Mesenchymal stem cell (in vitro differentiated cells and primary cell): ENCODE measurements around the gene TMEM187.

Experiments
- DNase-seq: peaks from one replicate; pipeline ENCODE4 v3.0.0-alpha.2; 2013
- H2AFZ ChIP-seq: one replicate; pipeline ENCODE4 v1.6.1; 2013; ENCODE audit warnings: low read depth, mild to moderate bottlenecking, control low read depth, inconsistent platforms, low read length, moderate library complexity
- H2AK5ac ChIP-seq: 2 replicates; pipeline ENCODE4 v1.6.1; 2013; ENCODE audit warnings: low read length, moderate library complexity, mild to moderate bottlenecking, inconsistent platforms; ENCODE audit not compliant: severe bottlenecking
- H2BK120ac ChIP-seq: one replicate; pipeline ENCODE4 v1.6.1; 2013; ENCODE audit warnings: low read depth, mild to moderate bottlenecking, inconsistent platforms, low read length, moderate library complexity
- H2BK12ac ChIP-seq, 2 experiments: one replicate each; pipeline ENCODE4 v1.6.1; 2013; ENCODE audit warnings: inconsistent platforms in 2 of 2, low read length in 2 of 2, mild to moderate bottlenecking in 2 of 2, moderate library complexity in 2 of 2, control low read depth in 1 of 2
- H2BK15ac ChIP-seq: one replicate; pipeline ENCODE4 v1.6.1; 2013; ENCODE audit warnings: mild to moderate bottlenecking, low read depth, inconsistent platforms; ENCODE audit not compliant: poor library complexity, severe bottlenecking
- H2BK5ac ChIP-seq: 2 replicates; pipeline ENCODE4 v1.6.1; 2013; ENCODE audit warnings: low read depth, mild to moderate bottlenecking, low read length, control low read depth, inconsistent platforms; ENCODE audit not compliant: poor library complexity, severe bottlenecking
- H3K14ac ChIP-seq, 2 experiments: one replicate each; pipeline ENCODE4 v1.6.1; 2013; ENCODE audit warnings: inconsistent platforms in 2 of 2, low read length in 2 of 2, control low read depth in 1 of 2, mild to moderate bottlenecking in 1 of 2, moderate library complexity in 1 of 2
- H3K18ac ChIP-seq, 2 experiments: one replicate each; pipeline ENCODE4 v1.6.1; 2013; ENCODE audit warnings: inconsistent platforms in 2 of 2, low read length in 2 of 2, control low read depth in 1 of 2, low read depth in 1 of 2, mild to moderate bottlenecking in 1 of 2
- H3K23ac ChIP-seq, 2 experiments: one replicate each; pipeline ENCODE4 v1.6.1; 2013; ENCODE audit warnings: inconsistent platforms in 2 of 2, low read length in 2 of 2, mild to moderate bottlenecking in 2 of 2, moderate library complexity in 2 of 2, control low read depth in 1 of 2
- H3K27ac ChIP-seq: 2 replicates; pipeline ENCODE4 v1.5.1; 2013; ENCODE audit warnings: mild to moderate bottlenecking, moderate library complexity, low read length, control low read depth, inconsistent platforms; ENCODE audit not compliant: poor library complexity, severe bottlenecking
- H3K27me3 ChIP-seq, 2 experiments: 2 replicates each; pipeline versions ENCODE4 v1.6.1 to v1.7.0; 2013; ENCODE audit warnings: low read length in 2 of 2, mild to moderate bottlenecking in 2 of 2, moderate library complexity in 2 of 2, control low read depth in 1 of 2, inconsistent platforms in 1 of 2; ENCODE audit not compliant: control insufficient read depth in 1 of 2, insufficient read depth in 1 of 2
- H3K36me3 ChIP-seq, 2 experiments: 2 replicates each; pipeline versions ENCODE4 v1.6.1 to v1.7.0; 2013; ENCODE audit warnings: low read length in 2 of 2, control low read depth in 1 of 2, inconsistent platforms in 1 of 2, low read depth in 1 of 2, mild to moderate bottlenecking in 1 of 2; ENCODE audit not compliant: insufficient read depth in 2 of 2, control insufficient read depth in 1 of 2
- H3K4ac ChIP-seq, 2 experiments: one replicate each; pipeline ENCODE4 v1.6.1; 2013; ENCODE audit warnings: inconsistent platforms in 2 of 2, low read length in 2 of 2, mild to moderate bottlenecking in 2 of 2, moderate library complexity in 2 of 2, control low read depth in 1 of 2, low read depth in 1 of 2
- H3K4me1 ChIP-seq: 2 replicates; pipeline ENCODE4 v1.6.1; 2013; ENCODE audit warnings: low read depth, low read length, control low read depth; ENCODE audit not compliant: control insufficient read depth, insufficient read depth
- H3K4me2 ChIP-seq: 2 replicates; pipeline ENCODE4 v1.6.1; 2013; ENCODE audit warnings: low read length, mild to moderate bottlenecking, inconsistent platforms; ENCODE audit not compliant: poor library complexity, severe bottlenecking
- H3K4me3 ChIP-seq, 2 experiments: 2 replicates each; pipeline versions ENCODE4 v1.5.1 to v1.7.0; 2013; ENCODE audit warnings: low read length in 2 of 2, mild to moderate bottlenecking in 2 of 2, control low read depth in 1 of 2, low read depth in 1 of 2; ENCODE audit not compliant: insufficient read depth in 1 of 2
- H3K79me1 ChIP-seq: replicated peaks from 2 replicates; pipeline ENCODE4 v1.6.1; 2013; ENCODE audit warnings: mild to moderate bottlenecking, control low read depth, low read length, inconsistent platforms; ENCODE audit not compliant: poor library complexity, severe bottlenecking
- H3K9ac ChIP-seq: 2 replicates; pipeline ENCODE4 v1.7.0; 2013; ENCODE audit warnings: mild to moderate bottlenecking, low read length, moderate library complexity
- H3K9me3 ChIP-seq: 2 replicates; pipeline ENCODE4 v1.7.0; 2013; ENCODE audit warnings: mild to moderate bottlenecking, low read length; ENCODE audit not compliant: control insufficient read depth
- H4K8ac ChIP-seq: one replicate; pipeline ENCODE4 v1.6.1; 2013; ENCODE audit warnings: inconsistent platforms, mild to moderate bottlenecking, low read length, moderate library complexity
- H4K91ac ChIP-seq: one replicate; pipeline ENCODE4 v1.6.1; 2013; ENCODE audit warnings: mild to moderate bottlenecking, low read length, inconsistent platforms
- WGBS: methylation state at CpG from one replicate; pipeline ENCODE4 v1.1.7; 2013; ENCODE audit warnings: mixed read lengths; 5-methylcytosine and 5-hydroxymethylcytosine counted together

The TMEM187 gene

GRCh38 chrX:154020536-154021115 lies 48.1 kb downstream of the TMEM187 start:
- Histone ChIP-seq H2AFZ (no peak overlapping the region), H2BK15ac (no peak overlapping the region), H3K9ac (peak overlapping the region; percentile 88), H4K91ac (peak overlapping the region; percentile 97), H3K23ac (no peak overlapping the region), H3K4ac (peak overlapping the region; percentile 87 to 95), H3K14ac (peak overlapping the region in 1 of 2 experiments; percentile 48), H4K8ac (peak overlapping the region; percentile 95), H3K9me3 (no peaks in the 10 kb centered on the region), H3K4me2 (peak overlapping the region; percentile 61), H2BK120ac (no peak overlapping the region), H3K18ac (peak overlapping the region; percentile 79 to 96), H3K27me3 (peaks cover 0 to 19% of the 10 kb centered on the region in 2 experiments), H2BK12ac (peak overlapping the region; percentile 39 to 78), H3K79me1 (peaks cover 16% of the 10 kb centered on the region), H3K36me3 (peaks cover 26 to 37% of the 10 kb centered on the region in 2 experiments), H3K27ac (peak overlapping the region; percentile 88), H3K4me1 (peaks cover 33% of the 10 kb centered on the region), H2AK5ac (no peak overlapping the region), H3K4me3 (peak overlapping the region in 1 of 2 experiments; percentile 75), H2BK5ac (no peak overlapping the region)
- 90% methylated on average over 9 of the region's 9 CpGs for WGBS
- DNase-seq, result peak; percentile 13

- Histone ChIP-seq H2BK15ac (no peak overlapping the region), H4K91ac (peak overlapping the region; percentile 27), H3K27me3 (peaks cover 0 to 21% of the 10 kb centered on the region in 2 experiments), H2AFZ (no peak overlapping the region), H4K8ac (peak overlapping the region; percentile 54), H2BK120ac (no peak overlapping the region), H3K23ac (no peak overlapping the region), H3K4me2 (no peak overlapping the region), H3K14ac (no peak overlapping the region), H3K9me3 (no peaks in the 10 kb centered on the region), H3K9ac (peak overlapping the region; percentile 88), H3K18ac (peak overlapping the region; percentile 33 to 71), H3K4me1 (peaks cover 33% of the 10 kb centered on the region), H3K4ac (peak overlapping the region in 1 of 2 experiments; percentile 64), H2BK5ac (no peak overlapping the region), H3K79me1 (peaks cover 13% of the 10 kb centered on the region), H2AK5ac (no peak overlapping the region), H3K36me3 (peaks cover 20 to 32% of the 10 kb centered on the region in 2 experiments), H2BK12ac (peak overlapping the region in 1 of 2 experiments; percentile 1), H3K27ac (peak overlapping the region; percentile 88), H3K4me3 (no peak overlapping the region)
- DNase-seq, result peak; percentile 83
- 49% methylated on average over 11 of the region's 11 CpGs for WGBS
These were observed 48.6 kb downstream of the TMEM187 start for GRCh38 chrX:154021131-154021611.

DNA sequence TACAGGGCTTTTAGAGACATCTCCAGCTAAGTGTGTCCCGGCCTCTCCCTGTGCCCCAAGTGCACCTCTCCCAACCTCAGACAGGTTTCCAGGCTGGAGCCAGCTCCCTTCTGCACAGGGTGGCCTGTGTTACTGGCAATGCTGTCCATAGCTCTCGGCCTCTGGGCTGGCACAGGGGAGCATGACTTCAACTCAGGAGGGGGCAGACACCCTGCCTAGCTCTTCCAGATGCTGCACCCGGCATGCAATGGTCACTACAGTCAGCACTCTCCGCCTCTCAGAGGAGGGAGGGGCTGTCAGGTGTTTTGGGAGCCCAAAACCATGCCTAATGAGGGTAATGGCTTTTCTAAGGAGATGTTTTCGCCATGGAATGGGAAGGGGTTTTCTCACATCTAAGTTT lies 49.6 kb downstream of the TMEM187 start:
- no peak overlapping the region for H3K23ac ChIP-seq
- H4K91ac ChIP-seq, result no peak overlapping the region
- H3K14ac ChIP-seq, result peak overlapping the region in 1 of 2 experiments; percentile 20
- H3K9ac ChIP-seq, result no peak overlapping the region
- no peak overlapping the region for H2AFZ ChIP-seq
- H3K36me3 ChIP-seq, result peaks cover 16 to 31% of the 10 kb centered on the region in 2 experiments
- H2AK5ac ChIP-seq, result no peak overlapping the region
- no peak overlapping the region for H2BK12ac ChIP-seq
- no peak overlapping the region for H2BK5ac ChIP-seq
- peaks cover 33% of the 10 kb centered on the region for H3K4me1 ChIP-seq
- no peak overlapping the region for H2BK120ac ChIP-seq
- DNase-seq, result no peak
- 83% methylated on average over 5 of the region's 5 CpGs for WGBS
- H2BK15ac ChIP-seq, result no peak overlapping the region
- H3K27ac ChIP-seq, result no peak overlapping the region
- no peak overlapping the region for H3K4me3 ChIP-seq
- no peak overlapping the region for H3K4ac ChIP-seq
- H3K79me1 ChIP-seq, result peaks cover 15% of the 10 kb centered on the region
- H4K8ac ChIP-seq, result no peak overlapping the region
- no peak overlapping the region for H3K4me2 ChIP-seq
- peak overlapping the region; percentile 34 to 43 for H3K18ac ChIP-seq
- peaks cover 0 to 24% of the 10 kb centered on the region in 2 experiments for H3K27me3 ChIP-seq
- H3K9me3 ChIP-seq, result no peaks in the 10 kb centered on the region

- Histone ChIP-seq H2BK15ac (no peak overlapping the region), H4K91ac (no peak overlapping the region), H2AFZ (no peak overlapping the region), H2BK12ac (no peak overlapping the region), H3K79me1 (peaks cover 15% of the 10 kb centered on the region), H3K4me2 (no peak overlapping the region), H3K4me3 (no peak overlapping the region), H2BK120ac (no peak overlapping the region), H3K9ac (no peak overlapping the region), H3K14ac (peak overlapping the region in 1 of 2 experiments; percentile 32), H3K18ac (no peak overlapping the region), H3K27me3 (peaks cover 0 to 26% of the 10 kb centered on the region in 2 experiments), H3K4ac (no peak overlapping the region), H3K9me3 (no peaks in the 10 kb centered on the region), H3K23ac (no peak overlapping the region), H4K8ac (no peak overlapping the region), H3K36me3 (peaks cover 19 to 29% of the 10 kb centered on the region in 2 experiments), H2AK5ac (no peak overlapping the region), H3K4me1 (peaks cover 28% of the 10 kb centered on the region), H3K27ac (no peak overlapping the region), H2BK5ac (no peak overlapping the region)
- 90% methylated on average over 27 of the region's 27 CpGs for WGBS
- DNase-seq, result no peak
These were observed 50.9 kb downstream of the TMEM187 start for GRCh38 chrX:154023276-154024000.
